ENCODE measurements around the gene NUDT8.
A peak's percentile ranks its signal among the peaks of the same experiment; 100 is the strongest.
"Not testable (repeated sequence)": the region's sequence is repeated elsewhere in the genome, so short reads cannot be mapped to it uniquely, and the experiment has no call there.

NUDT8 gene

DNA sequence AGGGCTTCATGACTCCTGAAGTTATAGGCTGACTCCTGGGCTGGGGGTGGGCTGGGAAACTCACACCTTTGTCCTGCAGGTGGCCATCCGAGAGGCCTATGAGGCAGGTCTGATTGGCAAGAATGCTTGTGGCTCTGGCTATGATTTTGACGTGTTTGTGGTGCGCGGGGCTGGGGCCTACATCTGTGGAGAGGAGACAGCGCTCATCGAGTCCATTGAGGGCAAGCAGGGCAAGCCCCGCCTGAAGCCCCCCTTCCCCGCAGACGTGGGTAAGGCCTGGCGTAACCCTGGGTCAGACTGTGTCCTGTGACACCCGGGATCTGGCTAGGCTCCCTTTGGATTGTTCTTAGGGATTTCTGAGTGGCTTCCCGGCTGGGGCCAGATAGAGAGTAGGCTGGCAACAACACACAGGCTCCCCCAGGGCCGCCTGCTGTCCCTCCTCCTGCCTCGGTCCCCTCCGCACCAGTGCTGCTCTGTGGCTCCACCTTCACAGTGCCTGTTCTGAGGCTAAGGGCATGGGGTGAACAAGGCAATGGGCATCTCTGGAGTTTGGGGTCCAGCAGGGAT, 19.4 kb downstream of the NUDT8 start:
- DNase-seq = no peak

DNA sequence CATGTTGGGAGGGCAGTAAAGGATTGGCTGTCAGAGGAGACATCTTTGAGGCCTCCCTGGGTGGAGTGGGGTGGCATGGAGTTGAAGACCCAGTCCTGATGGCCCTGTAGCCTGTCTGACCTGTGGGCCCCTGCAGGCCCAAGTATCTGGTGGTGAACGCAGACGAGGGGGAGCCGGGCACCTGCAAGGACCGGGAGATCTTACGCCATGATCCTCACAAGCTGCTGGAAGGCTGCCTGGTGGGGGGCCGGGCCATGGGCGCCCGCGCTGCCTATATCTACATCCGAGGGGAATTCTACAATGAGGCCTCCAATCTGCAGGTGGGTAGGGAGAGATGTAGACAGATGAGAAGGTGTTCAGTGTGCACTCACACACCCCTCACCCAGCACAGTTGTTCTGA, 20.4 kb downstream of the NUDT8 start:
- no peak for DNase-seq

DNA sequence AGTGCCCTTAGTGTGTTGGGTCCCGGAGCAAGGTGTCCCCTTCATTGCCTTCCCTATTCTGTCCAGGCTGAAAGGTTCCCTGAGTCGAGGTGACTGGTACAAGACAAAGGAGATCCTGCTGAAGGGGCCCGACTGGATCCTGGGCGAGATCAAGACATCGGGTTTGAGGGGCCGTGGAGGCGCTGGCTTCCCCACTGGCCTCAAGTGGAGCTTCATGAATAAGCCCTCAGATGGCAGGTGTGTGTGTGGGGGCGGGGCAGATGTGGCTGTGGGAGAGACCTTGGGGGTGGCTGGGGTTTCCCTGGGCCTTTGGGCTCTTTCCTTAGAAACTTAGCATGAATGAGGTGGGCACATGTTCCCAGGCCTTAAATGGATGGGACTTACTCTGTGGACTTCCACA, 21.3 kb downstream of the NUDT8 start:
- DNase-seq = no peak

DNA sequence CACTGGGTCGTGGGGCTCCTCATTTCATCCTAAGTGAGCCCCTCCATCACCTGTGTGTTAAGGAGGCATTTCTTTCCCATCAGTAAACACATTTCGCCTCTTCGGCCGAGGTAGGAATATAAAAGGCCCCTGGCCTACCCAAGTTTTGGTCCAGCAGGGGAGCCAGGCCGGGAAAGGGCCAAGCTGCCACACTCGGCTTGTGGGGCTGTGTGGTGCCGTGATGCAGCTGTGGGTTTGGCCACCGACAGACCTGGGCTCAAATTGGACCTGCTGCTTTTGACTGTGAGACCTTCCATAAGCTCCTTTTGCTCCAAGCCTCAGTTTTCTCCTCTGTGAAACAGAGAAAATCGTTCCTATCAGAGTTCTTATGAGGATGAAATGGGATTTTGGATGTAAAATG, 22.2 kb downstream of the NUDT8 start:
- no peak for DNase-seq

DNA sequence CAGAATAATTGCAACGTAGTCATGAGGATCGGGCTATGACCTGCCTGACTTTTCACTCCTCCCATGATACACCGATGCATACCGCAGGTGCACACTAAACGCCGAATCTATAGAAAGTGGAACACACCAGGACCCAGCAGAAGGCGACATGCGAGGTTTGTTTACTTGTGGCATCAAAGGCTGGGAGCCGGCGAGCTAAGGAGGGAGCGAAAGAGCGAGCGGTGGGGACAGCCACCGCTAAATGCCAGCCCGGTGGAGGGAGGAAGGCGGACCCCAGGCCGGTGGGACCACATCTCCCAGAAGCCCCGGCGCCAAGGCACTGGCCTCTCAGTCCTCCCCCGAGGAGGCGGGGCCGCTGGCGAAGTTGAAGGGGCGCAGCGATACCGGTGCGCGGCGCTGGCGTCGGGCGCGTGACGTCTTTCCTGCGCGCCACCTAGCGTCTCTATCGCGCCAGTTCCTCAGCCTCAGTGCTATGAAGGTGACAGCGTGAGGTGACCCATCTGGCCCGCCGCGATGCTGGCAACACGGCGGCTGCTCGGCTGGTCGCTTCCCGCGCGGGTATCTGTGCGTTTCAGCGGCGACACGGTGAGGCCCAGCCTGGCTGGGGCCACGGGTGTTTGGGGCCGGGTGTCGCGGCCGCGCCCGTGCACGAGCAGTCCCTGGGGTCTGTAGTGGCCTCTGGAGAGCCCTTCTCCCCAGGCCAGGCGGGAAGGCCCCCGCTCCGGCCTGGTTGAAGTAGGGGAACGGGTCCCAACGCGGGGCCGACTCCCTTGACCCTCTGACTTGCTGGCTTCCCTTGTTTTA, 23.0 kb downstream of the NUDT8 start, which contains the start of gene NDUFV1:
NDUFV1 (plus strand) TSS at position 445 of the 804 bp plus-strand sequence; CDS start at position 514, 69 bp downstream.
- peak; percentile 95 for DNase-seq

DNA sequence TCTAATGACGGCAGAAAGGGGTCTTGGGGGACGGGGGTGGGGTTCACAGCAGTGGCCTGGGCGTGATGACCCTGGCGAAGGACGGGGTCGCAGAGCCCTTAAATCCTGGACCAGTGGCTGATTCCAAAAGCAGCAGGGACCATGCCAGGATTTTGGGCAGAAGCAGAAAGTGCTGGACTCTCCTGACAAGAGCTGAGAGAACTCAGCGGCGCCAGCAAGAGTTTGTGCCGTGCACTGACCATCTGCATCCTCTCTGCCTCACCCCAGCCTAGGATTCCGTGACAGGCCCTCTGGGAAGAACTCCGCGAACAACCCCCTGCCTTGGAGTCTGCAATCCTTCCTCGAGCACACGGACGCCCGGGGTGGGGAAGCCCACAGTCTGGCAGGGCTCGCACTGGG, 23.6 kb downstream of the NUDT8 start:
- DNase-seq = no peak

DNA sequence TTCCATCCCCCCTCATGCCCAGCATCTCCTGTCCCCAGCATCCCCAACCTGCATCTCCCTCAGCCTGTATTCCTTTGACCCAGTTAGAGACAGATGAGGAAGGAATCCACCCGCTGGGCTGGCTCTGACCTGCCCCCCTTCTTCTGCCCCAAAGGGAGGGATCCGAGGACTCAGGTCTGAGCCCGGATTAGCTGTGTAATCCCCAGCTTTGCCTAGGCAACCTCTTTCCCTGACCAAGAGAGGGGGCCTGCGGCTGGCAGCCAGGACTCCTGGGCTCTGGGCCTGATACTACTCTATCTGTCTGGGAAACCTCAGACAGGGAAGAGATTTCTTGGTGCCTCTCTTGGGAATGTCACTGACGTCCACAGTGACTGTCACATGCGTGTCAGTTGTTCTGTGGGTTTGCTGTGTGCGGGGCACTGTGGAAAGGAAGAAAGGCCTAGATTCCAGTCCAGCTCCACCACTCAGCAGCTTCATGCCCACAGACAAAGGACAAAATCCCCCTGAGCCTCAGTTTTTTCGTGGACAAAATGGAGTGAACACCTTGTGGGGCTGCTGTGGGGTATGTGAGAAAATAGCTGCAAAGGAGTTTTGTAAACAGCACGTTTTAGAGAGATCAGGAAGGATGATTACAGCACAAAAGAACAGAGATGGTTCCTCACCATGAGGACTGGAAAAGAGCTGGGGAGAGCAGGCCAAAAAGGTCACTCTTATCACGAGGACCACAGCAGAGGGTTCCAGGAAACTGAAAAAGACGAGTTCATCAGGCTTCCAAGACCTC, 24.3 kb downstream of the NUDT8 start:
- DNase-seq = no peak

DNA sequence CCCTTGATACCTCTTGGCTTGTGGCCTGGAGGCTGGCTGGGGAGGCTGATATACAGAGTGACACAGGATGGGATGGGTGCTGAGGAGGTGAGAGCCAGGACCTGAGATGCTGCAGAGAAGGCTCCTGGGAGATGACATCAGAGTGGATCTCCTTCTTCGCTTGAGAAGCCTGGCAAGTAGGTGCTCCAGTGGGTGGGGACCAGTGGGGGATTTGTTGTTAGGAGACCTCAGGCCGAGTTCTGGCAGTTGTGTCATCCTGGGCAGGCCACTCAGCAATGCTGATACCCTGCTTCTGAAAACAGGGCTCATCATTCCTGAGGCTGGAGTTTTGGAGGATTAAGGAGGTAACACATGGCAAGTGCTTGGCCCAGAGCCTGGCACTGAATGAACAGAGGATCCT, 24.9 kb downstream of the NUDT8 start:
- no peak for DNase-seq

DNA sequence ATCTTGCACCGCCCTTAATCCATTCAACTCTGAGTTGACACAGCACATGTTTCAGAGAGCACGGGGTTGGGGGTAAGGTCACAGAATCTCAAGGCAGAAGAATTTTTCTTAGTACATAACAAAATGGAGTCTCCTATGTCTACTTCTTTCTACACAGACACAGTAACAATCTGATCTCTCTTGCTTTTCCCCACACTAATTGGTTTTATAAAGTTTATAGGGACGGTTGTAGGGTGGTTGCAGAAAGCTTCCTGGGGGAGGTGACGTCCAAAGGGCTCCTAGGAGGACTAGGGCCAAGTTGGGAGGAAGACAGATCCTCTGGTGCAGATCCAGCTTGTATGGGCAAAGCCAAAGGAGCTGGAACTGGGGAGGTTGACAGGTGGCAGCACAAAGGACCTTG, 25.6 kb downstream of the NUDT8 start:
- not testable (repeated sequence) for DNase-seq

DNA sequence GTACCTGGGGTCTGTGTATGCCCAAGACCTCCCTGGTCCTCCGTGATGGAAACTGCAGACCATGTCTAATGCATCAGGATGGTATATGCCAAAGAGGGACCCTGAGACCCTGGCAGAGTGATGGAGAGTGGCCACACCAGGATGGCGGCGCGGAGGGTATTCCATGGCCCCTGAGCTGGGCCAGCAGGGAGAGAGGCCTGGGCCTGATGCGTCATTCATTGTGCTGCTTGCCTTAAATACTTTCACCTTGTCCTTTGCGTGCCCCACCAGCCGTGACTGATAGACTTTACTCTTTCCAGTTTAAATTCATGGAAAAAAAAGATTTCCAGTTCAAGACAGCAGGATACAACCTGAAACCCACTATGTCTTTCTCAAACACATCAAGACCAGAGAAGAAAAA, 28.6 kb downstream of the NUDT8 start:
- no peak for DNase-seq

DNA sequence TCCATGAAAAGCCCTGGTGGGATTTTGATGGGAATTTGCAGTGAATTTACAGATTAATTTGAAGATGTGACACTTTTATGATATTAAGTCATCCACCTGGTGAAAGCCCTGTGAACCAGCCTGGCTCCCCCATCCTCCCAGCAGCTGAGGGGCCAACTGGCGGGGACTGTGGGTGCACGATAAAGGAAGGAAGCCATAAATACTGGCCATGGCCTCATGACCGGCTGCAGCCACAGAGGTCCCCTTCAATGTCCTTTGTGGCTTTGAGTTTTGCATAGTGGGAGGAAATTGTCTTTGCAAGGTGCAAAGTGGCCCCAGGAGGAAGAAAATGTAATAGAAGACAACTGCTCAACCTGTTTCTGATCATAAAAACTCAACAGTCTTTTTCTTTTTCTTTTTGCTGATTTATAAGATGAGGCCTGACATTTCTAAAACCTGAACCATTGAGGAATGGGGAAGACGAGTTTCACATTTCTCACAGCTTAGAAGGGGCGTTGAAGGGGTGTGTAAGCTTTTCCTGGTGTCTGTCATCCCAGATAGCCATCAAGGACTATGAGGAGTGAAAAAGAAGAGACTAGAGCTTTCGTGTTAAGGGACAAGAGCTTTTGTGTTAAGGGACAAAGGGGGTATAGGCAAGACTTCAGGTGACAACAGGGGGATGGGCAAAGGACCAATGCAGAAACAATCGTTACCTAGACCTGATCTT, 29.3 kb downstream of the NUDT8 start:
- no peak for DNase-seq

DNA sequence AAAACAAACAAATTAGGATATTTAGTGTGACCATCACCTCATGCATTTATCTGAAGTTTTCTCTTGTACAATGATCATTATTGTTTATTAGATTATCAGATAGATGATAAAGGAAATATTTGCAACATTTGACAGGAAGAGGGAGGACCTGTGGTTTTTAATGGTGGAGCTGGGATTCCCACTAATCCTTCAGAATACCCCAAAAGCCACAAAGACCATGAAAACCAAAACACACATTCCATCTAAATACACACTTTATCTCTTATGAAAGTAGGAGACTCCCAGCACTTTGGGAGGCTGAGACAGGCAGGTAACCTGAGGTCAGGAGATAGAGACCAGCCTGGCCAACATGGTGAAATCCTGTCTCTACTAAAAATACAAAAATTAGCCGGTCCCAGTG, 30.6 kb downstream of the NUDT8 start:
- DNase-seq = no peak

DNA sequence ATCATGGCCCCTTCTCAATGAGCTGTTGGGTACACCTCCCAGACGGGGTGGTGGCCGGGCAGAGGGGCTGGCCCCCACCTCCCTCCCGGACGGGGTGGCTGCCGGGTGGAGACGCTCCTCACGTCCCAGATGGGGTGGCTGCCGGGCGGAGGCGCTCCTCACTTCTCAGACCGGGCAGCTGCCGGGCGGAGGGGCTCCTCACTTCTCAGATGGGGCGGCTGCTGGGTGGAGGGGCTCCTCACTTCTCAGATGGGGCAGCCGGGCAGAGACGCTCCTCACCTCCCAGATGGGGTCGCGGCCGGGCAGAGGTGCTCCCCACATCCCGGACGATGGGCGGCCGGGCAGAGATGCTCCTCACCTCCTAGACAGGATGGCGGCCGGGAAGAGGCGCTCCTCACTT, 31.8 kb downstream of the NUDT8 start:
- DNase-seq = not testable (repeated sequence)

DNA sequence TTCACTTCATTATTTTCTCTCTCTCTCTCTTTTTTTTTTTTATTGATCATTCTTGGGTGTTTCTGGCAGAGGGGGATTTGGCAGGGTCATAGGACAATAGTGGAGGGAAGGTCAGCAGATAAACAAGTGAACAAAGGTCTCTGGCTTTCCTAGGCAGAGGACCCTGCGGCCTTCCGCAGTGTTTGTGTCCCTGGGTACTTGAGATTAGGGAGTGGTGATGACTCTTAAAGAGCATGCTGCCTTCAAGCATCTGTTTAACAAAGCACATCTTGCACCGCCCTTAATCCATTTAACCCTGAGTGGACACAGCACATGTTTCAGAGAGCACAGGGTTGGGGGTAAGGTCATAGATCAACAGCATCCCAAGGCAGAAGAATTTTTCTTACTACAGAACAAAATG, 32.3 kb downstream of the NUDT8 start:
- DNase-seq = not testable (repeated sequence)

DNA sequence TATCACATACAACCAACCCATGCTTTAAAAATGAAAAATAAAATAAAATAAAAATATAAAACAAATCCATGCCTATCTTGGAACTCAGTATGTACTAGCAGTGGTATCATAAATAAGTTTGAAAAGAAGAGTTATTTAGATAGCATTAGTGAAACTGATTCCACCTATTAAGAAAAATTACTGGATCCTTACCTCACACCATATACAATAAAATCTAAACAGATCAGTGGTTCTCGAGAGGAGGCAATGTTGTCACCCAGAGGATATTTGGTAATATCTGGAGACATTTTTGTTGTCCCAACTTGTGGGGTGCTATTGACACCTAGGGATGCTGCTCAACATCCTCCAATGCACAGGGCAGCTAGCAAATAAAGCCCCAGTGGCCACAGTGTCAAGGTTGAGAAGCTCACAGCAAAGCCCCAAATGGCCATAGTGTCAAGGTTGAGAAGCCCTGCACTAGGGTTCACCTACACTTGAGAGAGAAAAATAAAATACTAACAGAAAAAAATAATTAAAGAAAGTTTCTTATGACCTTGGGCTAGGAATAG, 32.9 kb downstream of the NUDT8 start:
- DNase-seq = no peak

DNA sequence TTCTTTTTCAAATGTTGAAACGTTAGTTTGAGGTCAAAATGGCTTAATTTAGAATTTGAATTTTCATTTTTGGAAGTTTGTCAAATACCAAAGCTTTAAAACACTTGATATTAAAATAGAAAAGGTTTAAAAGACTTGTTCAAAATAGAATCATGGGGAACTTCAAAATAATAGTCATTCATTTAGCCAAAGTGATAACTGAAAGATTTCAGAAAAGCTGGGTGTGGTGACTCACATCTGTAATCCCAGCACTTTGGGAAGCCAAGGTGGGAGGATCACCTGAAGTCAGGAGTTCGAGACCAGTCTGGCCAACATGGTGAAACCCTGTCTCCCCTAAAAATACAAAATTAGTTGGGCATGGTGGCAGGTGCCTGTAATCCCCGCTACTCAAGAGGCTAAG, 35.3 kb downstream of the NUDT8 start:
- no peak for DNase-seq

DNA sequence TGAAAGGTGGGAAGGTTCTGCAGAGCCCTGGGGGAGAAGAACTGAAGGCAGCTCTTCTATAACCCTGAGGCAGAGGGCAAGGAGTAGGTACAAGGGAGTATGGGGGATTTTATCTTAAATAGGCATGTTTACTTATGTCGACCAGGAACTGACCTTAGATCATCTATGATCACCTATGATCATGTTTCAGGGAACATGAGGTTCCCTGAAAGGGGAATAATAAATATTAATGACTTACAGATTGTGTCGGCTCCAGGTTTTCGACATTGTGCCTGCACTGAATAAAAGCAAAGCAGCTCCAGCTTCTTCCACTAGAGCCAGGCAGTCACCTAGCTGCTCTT, 36.2 kb downstream of the NUDT8 start:
- DNase-seq = no peak

DNA sequence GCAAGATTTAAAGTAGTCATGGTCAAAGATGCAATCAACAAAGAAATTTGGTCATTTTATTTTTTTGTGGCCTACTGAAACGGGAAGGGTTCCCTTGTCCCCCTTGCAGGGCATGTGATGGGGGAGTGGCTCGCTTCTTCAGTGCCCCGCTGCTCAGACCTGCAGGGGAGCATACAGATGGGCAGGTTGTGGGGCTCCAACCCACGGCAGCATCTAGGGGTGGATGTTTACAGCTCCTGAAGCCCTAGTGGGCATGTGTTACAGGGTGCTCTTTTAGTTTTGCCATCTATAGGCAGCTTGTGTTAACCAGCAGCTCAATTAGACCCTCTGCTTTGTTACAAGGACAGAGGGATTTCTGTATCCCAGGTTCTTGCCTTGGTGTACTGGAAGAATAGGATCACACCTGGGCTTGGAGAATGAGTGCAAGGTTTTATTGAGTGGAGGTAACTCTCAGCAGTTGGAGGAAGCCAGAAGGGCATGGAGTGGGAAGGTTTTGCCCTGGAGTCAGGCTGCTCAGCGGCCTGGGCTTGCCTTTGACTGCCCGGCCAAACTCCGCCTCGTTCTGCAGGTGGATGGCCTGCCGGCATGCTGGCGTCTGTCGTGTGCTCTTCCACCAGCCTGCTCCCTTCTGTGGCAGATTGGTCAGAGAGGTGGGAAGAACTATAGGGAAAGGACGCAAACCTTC, 36.7 kb downstream of the NUDT8 start:
- no peak for DNase-seq

DNA sequence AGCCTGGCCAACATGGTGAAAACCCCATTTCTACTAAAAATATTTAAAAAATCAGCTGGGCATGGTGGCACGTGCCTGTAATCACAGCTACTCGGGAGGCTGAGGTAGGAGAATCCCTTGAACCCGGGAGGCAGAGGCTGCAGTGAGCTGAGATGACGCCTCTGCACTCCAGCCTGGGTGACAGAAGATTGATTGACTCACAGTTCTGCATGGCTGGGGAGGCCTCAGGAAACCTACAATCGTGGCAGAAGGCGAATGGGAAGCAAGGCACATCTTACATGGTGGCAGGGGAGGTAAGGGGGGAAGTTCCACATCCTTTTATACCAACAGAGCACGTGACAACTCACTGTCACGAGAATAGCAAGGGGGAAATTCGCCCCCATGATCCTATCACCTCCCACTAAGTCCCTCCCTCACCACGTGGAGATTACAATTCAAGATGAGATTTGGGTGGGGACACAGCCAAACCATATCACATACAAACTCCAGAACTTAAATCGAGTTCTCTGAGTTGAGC, 40.8 kb downstream of the NUDT8 start:
- DNase-seq = not testable (repeated sequence)

DNA sequence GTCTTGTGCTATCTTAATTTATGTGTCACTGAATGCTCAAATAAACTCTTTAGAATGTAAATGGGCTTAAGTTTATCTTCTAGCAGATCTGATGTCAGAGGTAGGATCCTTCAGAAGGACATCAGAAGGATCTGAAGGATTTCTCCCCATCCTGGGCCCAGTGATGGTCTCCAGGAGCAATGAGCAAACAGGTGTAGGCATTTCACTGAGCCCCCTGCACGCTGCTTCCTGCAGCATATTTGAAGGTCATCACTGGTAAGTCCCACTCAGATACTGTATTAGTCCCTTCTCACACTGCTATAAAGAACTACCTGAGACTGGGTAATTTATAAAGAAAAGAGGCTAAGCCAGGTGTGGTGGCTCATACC, 41.6 kb downstream of the NUDT8 start:
- no peak for DNase-seq

DNA sequence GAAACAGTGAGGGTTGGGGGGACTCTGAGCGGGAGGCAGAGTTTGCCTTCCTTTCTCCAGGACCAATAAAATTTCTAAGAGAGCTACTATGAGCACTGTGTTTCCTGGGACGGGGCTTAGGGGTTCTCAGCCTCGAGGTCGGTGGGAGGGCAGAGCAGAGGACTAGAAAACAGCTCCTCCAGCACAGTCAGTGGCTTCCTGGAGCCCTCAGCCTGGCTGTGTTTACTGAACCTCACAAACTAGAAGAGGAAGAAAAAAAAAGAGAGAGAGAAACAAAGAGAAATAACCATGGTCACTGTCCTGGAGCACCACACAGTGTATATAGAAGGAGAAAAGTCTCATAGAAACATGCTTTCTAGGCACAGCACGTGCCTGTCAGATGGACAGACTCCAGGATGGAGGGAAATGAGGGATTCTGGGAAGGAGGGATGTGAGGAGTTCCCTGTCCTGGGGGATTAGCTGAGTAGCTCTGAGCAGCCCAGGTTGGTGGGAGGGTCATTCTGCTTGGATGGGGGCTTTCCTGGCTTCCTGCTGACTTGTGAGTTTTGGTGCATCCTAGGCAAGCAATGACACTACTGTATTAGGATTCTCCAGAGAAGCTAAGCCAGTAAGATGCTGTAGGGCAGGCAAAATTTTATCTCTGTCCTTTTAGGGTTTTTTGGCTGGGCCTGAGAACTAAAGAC, 43.0 kb downstream of the NUDT8 start:
- no peak for DNase-seq

DNA sequence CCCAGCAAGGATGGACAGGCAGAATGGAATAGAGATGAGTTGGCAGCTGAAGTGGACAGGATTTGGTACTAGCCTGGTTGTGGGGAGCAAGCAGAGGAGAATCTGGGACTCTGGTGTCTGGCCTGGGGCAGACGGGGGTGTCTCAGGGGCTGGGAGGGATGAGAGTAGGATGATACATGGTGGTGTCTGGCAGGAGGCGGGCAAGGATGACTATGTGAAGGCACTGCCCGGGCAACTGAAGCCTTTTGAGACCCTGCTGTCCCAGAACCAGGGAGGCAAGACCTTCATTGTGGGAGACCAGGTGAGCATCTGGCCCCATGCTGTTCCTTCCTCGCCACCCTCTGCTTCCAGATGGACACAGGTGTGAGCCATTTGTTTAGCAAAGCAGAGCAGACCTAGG, 43.8 kb downstream of the NUDT8 start:
- DNase-seq = no peak
